Stimulated activated CD4-positive, alpha-beta T cell treated with anti-CD3 and anti-CD28 coated beads, Interleukin-15, amount 100 ng/mL, for 24 hours (primary cell): ENCODE data around the gene MAPK8IP3.
A peak's percentile ranks its signal among the peaks of the same experiment; 100 is the strongest.
"Not testable (repeated sequence)": the region's sequence is repeated elsewhere in the genome, so short reads cannot be mapped to it uniquely, and the experiment has no call there.

Source experiments
- DNase-seq: peaks from one replicate; pipeline ENCODE4 v3.0.0-alpha.2; 2020

MAPK8IP3 gene

GRCh38 chr16:1710811-1711507 lies 5.0 kb downstream of the MAPK8IP3 start:
- no peak for DNase-seq

DNA sequence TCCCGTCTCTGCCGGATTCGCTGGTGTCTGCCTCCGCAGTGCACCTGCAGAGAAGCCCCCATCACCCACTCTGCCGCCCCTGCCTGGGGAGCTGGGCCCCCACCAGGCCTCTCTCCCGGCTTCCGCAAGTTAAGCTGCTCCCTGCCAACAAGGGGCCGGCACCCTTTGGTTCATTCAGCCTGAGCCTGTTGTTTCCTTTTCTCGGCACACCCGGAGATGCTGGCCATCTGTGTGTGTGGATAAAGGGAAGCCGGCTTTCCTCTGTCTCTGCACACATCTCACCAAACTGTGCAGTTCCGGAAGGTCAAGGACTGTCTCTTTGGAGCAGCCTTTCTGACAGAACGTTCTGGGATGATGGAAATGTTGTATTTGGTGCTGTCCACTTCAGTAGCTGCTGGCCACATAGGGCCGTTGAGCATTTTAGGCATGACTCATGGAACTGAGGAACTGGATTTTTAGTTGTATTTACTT lies 6.8 kb downstream of the MAPK8IP3 start:
- no peak for DNase-seq

- DNase-seq = no peak
These were observed 7.3 kb downstream of the MAPK8IP3 start for GRCh38 chr16:1713331-1713730.

DNA sequence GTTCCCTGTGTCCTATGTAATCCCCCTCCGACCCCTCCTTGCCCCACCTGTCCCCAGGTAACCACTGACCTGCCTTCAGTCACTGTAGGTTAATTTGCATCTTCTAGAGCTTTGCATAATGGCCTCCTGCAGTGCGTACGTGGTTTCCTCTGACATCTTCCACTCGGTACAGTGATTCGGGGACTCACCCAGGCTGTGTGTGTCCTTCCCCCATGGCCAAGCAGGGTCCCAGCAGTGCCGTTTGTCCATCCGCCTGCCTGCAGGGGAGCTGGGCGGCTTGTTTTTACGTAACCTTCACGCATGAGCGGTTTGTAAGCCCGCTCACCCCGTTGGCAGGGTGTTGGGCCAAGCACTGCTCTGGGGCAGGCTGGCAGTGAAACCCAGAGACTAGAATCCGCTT lies 7.9 kb downstream of the MAPK8IP3 start:
- DNase-seq = no peak

DNA sequence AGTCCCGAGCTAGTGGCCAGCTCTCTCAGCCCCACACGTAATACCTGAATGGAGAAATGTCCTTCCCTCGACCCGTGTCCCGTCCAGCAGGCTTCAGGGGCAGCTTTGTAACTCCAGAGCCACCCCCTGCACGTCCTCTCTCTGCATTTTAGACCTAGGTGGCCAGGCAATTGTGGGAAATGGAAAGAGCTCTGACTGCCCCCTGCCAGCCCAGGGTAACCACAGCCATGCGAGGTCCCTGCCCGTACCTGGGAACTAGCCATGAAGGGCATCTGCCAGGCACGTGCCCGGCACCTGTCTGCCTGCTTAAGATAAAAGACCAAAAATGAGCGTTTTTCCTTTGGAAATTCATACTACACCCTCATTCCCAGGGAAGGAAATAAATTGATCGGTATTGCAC lies 9.2 kb downstream of the MAPK8IP3 start:
- DNase-seq = no peak

DNA sequence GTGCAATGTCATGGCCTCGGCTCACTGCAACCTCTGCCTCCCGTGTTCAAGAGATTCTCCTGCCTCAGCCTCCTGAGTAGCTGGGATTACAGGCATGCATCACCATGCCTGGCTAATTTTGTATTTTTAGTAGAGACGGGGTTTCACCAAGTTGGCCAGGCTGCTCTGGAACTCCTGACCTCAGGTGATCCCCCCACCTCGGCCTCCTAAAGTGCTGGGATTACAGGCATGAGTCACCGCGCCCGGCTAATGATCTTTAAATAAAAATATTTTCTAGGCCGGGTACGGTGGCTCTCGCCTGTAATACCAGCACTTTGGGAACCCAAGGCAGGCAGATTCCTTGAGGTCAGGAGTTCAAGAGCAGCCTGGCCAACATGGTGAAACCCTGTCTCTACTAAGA lies 12.2 kb downstream of the MAPK8IP3 start:
- not testable (repeated sequence) for DNase-seq

DNA sequence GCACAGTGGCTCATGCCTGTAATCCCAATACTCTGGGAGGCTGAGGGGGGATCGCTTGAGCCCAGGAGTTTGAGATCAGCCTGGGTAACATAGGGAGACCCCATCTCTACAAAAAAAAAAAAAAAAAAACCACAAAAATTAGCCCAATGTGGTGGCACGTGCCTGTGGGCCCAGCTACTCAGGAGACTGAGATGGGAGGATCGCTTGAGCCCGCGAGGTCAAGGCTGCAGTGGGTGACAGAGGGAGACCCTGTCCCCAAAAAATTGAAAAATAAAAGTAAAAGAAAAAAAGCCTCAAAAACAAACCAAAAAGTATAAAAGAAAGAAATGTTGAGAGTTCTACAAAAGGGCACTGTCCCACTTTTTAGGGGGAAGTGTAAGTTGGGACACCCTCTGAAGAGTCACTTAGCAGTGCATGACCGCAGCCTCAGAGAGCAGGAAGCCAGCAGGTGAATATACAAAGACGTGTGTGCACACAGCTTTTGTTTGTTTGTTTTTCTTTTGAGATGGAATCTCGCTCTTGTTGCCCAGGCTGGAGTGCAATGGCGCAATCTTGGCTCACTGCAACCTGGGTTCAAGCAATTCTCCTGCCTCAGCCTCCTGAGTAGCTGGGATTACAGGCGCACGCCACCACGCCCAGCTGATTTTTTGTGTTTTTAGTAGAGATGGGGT lies 13.7 kb downstream of the MAPK8IP3 start:
- DNase-seq = not testable (repeated sequence)

DNA sequence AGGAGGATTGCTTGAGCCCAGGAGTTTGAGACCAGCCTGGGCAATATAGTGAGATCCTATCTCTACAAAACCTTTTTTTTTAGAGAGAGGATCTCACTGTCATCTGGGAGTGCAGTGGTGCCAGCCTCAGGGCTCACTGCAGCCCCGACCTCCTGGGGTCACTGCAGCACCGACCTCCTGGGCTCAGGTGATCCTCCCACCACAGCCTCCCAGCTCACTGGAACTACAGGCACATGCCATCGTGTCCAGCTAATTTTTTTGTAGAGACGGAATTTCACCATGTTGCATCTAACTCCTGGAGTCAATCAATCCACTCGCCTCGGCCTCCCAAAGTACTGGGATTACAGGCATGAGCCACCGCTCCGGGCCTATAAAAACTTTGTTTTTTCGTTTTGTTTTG lies 15.4 kb downstream of the MAPK8IP3 start:
- no peak for DNase-seq

- peak; percentile 51 for DNase-seq
These were observed 17.6 kb downstream of the MAPK8IP3 start for GRCh38 chr16:1723450-1724147.

DNA sequence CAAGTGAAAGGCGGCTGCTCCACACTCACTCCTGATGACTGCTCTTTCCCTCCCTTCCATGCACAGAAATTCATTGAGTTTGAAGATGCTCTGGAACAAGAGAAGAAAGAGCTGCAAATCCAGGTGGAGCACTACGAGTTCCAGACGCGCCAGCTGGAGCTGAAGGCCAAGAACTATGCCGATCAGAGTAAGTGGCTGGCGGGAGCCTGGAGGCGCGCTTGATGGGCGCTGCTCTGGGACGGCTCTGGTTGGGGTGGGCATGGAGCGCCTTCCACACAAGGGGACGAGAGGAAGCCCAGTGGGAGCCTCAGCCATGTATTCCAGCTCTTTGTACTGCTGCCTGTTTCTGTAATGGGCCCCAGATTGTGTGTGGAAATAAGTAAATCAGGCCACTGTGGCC lies 18.5 kb downstream of the MAPK8IP3 start:
- no peak for DNase-seq

- DNase-seq = no peak
These were observed 20.9 kb downstream of the MAPK8IP3 start for GRCh38 chr16:1726661-1727502.

- no peak for DNase-seq
These were observed 21.9 kb downstream of the MAPK8IP3 start for GRCh38 chr16:1727651-1728624.

DNA sequence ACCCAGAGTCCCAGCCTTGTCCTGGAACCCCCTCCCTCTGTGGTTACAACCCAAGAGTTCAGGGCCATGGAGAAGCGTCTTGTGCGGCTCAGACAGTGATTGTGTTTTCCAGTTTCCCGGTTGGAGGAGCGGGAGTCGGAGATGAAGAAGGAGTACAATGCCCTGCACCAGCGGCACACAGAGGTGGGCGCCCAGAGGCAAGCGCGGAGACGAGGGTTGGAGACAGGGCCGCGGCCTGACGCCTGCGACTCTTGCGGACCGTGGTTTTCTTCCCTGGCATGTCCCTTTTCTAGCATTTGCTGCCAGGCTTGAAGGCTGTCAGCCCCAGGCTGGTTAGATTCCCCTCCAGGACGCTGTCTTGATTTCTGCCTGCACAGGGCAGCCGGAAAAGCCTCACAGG lies 23.0 kb downstream of the MAPK8IP3 start:
- DNase-seq = no peak

DNA sequence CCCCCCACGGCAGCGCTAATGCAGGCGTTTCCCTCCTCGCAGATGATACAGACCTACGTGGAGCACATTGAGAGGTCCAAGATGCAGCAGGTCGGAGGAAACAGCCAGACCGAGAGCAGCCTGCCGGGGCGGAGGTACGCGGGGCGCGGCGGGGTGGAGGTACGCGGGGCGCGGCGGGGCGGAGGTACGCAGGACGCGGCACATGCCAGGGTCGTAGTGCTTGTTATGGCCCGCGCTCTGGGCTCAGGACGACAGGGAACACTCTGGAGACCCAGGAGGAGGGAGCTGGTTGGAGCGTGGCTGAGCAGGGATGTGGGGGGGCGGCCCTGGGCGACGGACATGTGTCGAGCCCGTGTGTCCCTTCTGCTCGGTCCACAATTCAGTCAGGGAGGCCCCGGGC lies 23.4 kb downstream of the MAPK8IP3 start:
- DNase-seq = no peak

DNA sequence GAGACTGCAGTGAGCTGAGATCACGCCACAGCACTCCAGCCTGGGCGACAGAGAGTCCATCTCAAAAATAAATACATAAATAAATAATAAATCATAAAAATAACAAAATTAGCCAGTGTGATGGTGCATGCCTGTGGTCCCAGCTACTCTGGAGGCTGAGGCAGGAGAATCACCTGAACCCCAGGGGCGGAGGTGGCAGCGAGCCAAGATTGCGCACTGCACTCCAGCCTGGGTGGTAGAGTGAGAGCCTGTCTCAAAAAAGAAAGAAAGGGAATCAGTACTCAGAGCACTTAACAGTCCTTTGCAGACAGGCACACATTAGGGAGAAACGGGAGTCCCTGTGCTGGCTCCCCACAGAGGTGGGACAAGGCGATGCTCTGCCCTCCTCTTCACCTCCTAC lies 25.1 kb downstream of the MAPK8IP3 start:
- DNase-seq = no peak

DNA sequence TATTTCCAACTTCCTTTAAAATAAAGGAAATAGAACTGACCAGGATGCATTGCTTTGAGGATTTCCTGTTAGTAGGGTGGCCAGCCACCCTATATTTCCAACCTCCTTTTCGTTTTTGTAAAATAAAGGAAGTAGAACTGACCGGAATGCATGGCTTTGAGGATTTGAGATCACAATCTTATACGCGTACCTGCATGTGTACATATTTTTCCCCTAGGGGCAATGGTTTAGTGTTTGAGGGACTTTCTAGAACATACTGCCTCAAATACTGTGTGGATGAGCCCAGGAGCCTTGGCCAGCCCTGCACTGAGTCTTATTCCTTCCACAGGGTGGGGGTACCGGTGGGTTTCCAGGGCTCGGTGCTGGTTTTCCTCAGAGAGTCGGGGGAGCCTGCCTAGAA lies 25.6 kb downstream of the MAPK8IP3 start:
- no peak for DNase-seq

- DNase-seq = no peak
These were observed 26.1 kb downstream of the MAPK8IP3 start for GRCh38 chr16:1732071-1732470.

- not testable (repeated sequence) for DNase-seq
These were observed 26.6 kb downstream of the MAPK8IP3 start for GRCh38 chr16:1732551-1732987.

- no peak for DNase-seq
These were observed 28.1 kb downstream of the MAPK8IP3 start for GRCh38 chr16:1734123-1734522.

DNA sequence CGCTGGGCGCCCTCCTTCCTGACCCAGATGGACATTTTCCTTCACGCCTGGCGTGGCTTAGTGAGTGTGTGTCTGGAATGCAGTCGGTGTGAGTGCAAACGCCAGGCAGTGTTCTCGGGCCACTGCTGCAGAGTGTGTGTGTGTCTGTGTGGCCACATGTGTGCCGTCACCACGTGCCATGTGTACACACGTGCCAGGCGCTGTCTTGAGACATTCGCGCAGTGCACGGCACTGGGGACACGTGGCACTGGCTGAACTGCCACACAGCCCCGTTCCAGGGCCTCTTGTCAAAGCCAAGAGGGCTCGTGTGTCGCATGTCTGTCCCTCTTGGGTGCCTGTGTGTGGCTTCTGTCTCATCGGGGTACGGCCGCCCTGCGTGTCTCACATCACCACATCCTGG lies 28.8 kb downstream of the MAPK8IP3 start:
- DNase-seq = no peak

GRCh38 chr16:1740234-1740633 lies 34.2 kb downstream of the MAPK8IP3 start:
- no peak for DNase-seq
